Heart left ventricle (tissue), 13 donors: ENCODE measurements around the gene FGF14.

Experiments
- POLR2A ChIP-seq, 2 donors: fragments of 450-650 bp; IDR thresholded peaks; one replicate each; pipeline ENCODE4 v1.6.1; 2017; ENCODE audit warnings: antibody characterized with exemption in 2 of 2, mild to moderate bottlenecking in 2 of 2, moderate library complexity in 2 of 2
- TF ChIP-seq, protein P1 (sequence below), 12 donors: fragments of 200-600 bp; sonication (generic) in 4 of 12; IDR thresholded peaks; one replicate each; pipeline versions ENCODE4 v1.5.0 to v1.8.0; 2018 to 2022; ENCODE audit warnings: antibody characterized with exemption in 12 of 12, mild to moderate bottlenecking in 5 of 12
- donor health status: ischemic (EF 13 %, LVEDD 7.1; RV severe dilation, severe dysfunction).
- donor health status: DM: no; HTN: yes; CAD: no.
- donor health status: DM: no; HTN: no; CAD: no.
- donor health status: ischemic (EF 25% LVEDD 6.9; RV normal size, moderate dysfunction).
- donor health status: ischemic (EF 25% LVEDD 5.7; RV mildly dilated, moderate dysfunction).
- donor health status: ischemic (EF 35%, LVEDD 5.7; RV mildly dilated, moderate dysfunction).
- donor health status: nonischemic (EF 11% LVEDD 7.7; RV severe dilation, severe dysfunction).
- donor health status: DM: yes; HTN: yes; CAD: no.
- donor health status: PGD.
- donor health status: ischemic (EF 29% LVEDD 5.4; RV normal size, mild dysfunction).
- donor health status: nonischemic (EF 23%, LVEDD 6.1; RV moderate dilation, normal function).

DNA sequence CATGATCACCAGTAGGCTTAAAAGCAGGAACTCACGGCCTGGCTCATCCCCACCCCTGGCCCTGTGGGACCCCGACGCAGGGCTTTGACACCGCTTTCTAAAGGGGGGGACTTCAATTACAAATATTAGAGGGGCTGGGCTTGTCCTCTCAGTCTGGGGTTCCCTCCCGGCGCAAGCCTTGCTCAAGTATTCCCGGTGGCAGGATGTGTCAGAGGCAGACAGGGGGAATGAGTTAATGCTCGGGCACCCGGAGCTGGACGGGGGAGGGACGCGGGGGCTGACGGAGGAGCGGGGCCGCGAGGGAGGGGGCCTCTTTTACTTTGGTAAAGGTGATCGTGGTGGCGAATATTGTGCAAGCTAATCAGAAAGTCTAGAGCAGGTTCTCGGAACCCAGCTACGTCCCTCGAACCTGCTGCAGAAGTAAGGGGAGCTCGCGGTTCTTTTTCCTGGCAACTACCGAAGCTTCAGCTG, 1.1 kb downstream of the FGF14 start:
- TF ChIP-seq, protein P1, sequence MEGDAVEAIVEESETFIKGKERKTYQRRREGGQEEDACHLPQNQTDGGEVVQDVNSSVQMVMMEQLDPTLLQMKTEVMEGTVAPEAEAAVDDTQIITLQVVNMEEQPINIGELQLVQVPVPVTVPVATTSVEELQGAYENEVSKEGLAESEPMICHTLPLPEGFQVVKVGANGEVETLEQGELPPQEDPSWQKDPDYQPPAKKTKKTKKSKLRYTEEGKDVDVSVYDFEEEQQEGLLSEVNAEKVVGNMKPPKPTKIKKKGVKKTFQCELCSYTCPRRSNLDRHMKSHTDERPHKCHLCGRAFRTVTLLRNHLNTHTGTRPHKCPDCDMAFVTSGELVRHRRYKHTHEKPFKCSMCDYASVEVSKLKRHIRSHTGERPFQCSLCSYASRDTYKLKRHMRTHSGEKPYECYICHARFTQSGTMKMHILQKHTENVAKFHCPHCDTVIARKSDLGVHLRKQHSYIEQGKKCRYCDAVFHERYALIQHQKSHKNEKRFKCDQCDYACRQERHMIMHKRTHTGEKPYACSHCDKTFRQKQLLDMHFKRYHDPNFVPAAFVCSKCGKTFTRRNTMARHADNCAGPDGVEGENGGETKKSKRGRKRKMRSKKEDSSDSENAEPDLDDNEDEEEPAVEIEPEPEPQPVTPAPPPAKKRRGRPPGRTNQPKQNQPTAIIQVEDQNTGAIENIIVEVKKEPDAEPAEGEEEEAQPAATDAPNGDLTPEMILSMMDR (IDR thresholded peaks at IDR 0.05), result no peak
- no peak for TF ChIP-seq POLR2A (IDR thresholded peaks at IDR 0.05)
